T follicular helper cell (primary cell): ENCODE results near the gene PHGDH.

Experiments used
- DNase-seq: peaks from one replicate; pipeline ENCODE4 v3.0.0-alpha.2; 2020; ENCODE audit warnings: low read depth

PHGDH gene

GRCh38 chr1:119790451-119791198, 78.9 kb downstream of the PHGDH start:
- no peak for DNase-seq

- no peak for DNase-seq
Observed at GRCh38 chr1:119791377-119791776, 79.6 kb downstream of the PHGDH start.
